Testis (tissue), 2 donors: ENCODE data around the gene UFSP2.

Experiments used
- POLR2A ChIP-seq: fragments of 450-650 bp; IDR thresholded peaks from one replicate; pipeline ENCODE4 v1.6.1; 2017; ENCODE audit warnings: antibody characterized with exemption, mild to moderate bottlenecking, moderate library complexity
- TF ChIP-seq, protein P1 (sequence below), 3 experiments: fragments of 450-650 bp in 2 of 3; fragments of 200-600 bp in 1 of 3; sonication (generic) in 1 of 3; IDR thresholded peaks; one replicate each; pipeline ENCODE4 v1.5.1; 2016 to 2019; ENCODE audit warnings: antibody characterized with exemption in 3 of 3, mild to moderate bottlenecking in 2 of 3, moderate library complexity in 1 of 3

DNA sequence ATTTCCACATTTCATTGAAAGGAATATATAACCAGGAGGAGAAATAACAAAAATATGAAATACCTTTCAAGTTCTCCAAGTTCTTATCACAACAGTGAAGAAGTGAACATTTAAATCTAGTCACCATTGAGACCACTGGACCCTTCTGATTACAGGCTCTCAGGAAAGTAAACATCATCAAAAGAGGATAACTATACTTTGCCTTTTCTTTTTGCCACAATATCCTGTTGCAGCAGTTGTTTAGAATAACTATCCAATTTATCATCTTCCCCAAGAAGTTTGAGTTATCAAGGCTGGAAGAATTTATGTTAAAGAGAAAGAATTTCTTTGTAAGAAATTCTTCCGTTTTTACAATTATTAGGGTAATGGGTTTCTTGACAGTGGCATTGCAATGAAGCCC is 33.6 kb downstream of the UFSP2 start:
- TF ChIP-seq, protein P1, sequence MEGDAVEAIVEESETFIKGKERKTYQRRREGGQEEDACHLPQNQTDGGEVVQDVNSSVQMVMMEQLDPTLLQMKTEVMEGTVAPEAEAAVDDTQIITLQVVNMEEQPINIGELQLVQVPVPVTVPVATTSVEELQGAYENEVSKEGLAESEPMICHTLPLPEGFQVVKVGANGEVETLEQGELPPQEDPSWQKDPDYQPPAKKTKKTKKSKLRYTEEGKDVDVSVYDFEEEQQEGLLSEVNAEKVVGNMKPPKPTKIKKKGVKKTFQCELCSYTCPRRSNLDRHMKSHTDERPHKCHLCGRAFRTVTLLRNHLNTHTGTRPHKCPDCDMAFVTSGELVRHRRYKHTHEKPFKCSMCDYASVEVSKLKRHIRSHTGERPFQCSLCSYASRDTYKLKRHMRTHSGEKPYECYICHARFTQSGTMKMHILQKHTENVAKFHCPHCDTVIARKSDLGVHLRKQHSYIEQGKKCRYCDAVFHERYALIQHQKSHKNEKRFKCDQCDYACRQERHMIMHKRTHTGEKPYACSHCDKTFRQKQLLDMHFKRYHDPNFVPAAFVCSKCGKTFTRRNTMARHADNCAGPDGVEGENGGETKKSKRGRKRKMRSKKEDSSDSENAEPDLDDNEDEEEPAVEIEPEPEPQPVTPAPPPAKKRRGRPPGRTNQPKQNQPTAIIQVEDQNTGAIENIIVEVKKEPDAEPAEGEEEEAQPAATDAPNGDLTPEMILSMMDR (IDR thresholded peaks at IDR 0.05): no peak
- no peak for TF ChIP-seq POLR2A
